Fibroblast of villous mesenchyme (primary cell): ENCODE measurements around the gene GRIA3. TPM values are rescaled to one million over a fixed set of nuclear protein-coding genes. Genes with fewer than 3 reads are reported as not detected.

Experiments
- DNase-seq: peaks from one replicate; pipeline ENCODE4 v3.0.0-alpha.2; 2010; ENCODE audit warnings: low read depth
- H3K4me3 ChIP-seq: 2 replicates; pipeline ENCODE4 v1.5.1; 2011; ENCODE audit warnings: low read depth, mild to moderate bottlenecking, low read length
- CTCF ChIP-seq: IDR thresholded peaks from 2 replicates; pipeline ENCODE4 v1.5.1; 2012; ENCODE audit warnings: low read depth, mild to moderate bottlenecking, low read length; ENCODE audit not compliant: insufficient read depth
- total RNA-seq: library from RNA; depleted of rRNA; stranded (reverse); fragments of >200 nt; gene quantifications from 2 replicates; pipeline ENCODE4 v1.2.3, GENCODE V29; 2012

Gene GRIA3
- total RNA-seq: 8.1 and 19.4 TPM in 2 replicates

- peak; percentile 8 for DNase-seq
- H3K4me3 ChIP-seq: peak within 1 kb of the TSS; percentile 37
- no peak for TF ChIP-seq CTCF
Measured at GRCh38 chrX:123184219-123184865, at the start of gene GRIA3. TSS of gene GRIA3 (plus strand) at chrX:123184278. CDS start at chrX:123184536, 258 bp downstream.

- peak; percentile 45 for DNase-seq
- no peak overlapping the region for H3K4me3 ChIP-seq
- no peak for TF ChIP-seq CTCF
Measured at GRCh38 chrX:123138473-123138872, 45.6 kb upstream of the GRIA3 start.

GRCh38 chrX:123140454-123140853 lies 43.6 kb upstream of the GRIA3 start:
- H3K4me3 ChIP-seq: no peak overlapping the region
- no peak for DNase-seq
- TF ChIP-seq CTCF: no peak

GRCh38 chrX:123140904-123141303 lies 43.2 kb upstream of the GRIA3 start:
- DNase-seq: no peak
- no peak for TF ChIP-seq CTCF
- no peak overlapping the region for H3K4me3 ChIP-seq

- TF ChIP-seq CTCF: no peak
- DNase-seq: peak; percentile 30
Measured at GRCh38 chrX:123153846-123154335, 30.2 kb upstream of the GRIA3 start.

GRCh38 chrX:123155327-123155726 lies 28.8 kb upstream of the GRIA3 start:
- no peak for DNase-seq
- H3K4me3 ChIP-seq: no peak overlapping the region
- TF ChIP-seq CTCF: no peak

More at GRCh38 chrX:123153846-123154335, 30.2 kb upstream of the GRIA3 start:
- H3K4me3 ChIP-seq: no peak overlapping the region

GRCh38 chrX:123157586-123157985 lies 26.5 kb upstream of the GRIA3 start:
- DNase-seq: no peak
- TF ChIP-seq CTCF: no peak
- H3K4me3 ChIP-seq: no peak overlapping the region
